ENCODE measurements around the gene SORCS2. TPM values are rescaled to one million over a fixed set of nuclear protein-coding genes. Genes with fewer than 3 reads are reported as not detected.
A peak's percentile ranks its signal among the peaks of the same experiment; 100 is the strongest.

Gene SORCS2
- total RNA-seq, 1 donor from 2014 or later: 7.2 TPM

- TF ChIP-seq, protein P1, sequence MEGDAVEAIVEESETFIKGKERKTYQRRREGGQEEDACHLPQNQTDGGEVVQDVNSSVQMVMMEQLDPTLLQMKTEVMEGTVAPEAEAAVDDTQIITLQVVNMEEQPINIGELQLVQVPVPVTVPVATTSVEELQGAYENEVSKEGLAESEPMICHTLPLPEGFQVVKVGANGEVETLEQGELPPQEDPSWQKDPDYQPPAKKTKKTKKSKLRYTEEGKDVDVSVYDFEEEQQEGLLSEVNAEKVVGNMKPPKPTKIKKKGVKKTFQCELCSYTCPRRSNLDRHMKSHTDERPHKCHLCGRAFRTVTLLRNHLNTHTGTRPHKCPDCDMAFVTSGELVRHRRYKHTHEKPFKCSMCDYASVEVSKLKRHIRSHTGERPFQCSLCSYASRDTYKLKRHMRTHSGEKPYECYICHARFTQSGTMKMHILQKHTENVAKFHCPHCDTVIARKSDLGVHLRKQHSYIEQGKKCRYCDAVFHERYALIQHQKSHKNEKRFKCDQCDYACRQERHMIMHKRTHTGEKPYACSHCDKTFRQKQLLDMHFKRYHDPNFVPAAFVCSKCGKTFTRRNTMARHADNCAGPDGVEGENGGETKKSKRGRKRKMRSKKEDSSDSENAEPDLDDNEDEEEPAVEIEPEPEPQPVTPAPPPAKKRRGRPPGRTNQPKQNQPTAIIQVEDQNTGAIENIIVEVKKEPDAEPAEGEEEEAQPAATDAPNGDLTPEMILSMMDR (IDR thresholded peaks at IDR 0.05): no peak
- Histone ChIP-seq H3K27ac (no peak overlapping the region), H3K4me1 (no peaks in the 10 kb centered on the region), H3K36me3 (no peaks in the 10 kb centered on the region), H3K4me3 (no peak overlapping the region), H3K27me3 (no peaks in the 10 kb centered on the region), H3K9me3 (no peaks in the 10 kb centered on the region)
- ATAC-seq (no peak), DNase-seq (no peak)
- intact Hi-C loops (cut with DNase I): no loop called here
Observed at GRCh38 chr4:7278981-7279380, 86.6 kb downstream of the SORCS2 start.

DNA sequence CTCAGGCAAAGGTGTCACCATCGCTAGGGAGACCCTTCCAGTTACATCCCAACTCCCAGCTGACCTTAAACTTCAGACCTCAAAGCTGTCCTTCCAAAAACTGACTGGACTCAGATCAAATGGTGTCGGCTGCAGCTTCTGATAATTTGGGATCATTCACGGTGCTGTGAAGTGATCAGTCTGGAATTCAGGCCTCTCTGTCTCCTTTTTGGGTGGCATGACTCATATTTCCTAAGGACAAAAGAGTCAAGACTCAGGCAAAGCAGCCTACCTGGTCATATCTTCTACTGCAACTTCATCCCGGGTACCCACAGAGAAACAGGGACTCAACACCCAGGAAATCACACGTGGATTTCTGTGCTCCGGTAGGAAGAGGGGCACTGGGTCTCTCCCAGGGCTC, 87.6 kb downstream of the SORCS2 start:
- ATAC-seq: no peak
- Histone ChIP-seq H3K4me1 (no peaks in the 10 kb centered on the region), H3K36me3 (no peaks in the 10 kb centered on the region), H3K27ac (no peak overlapping the region), H3K9me3 (no peaks in the 10 kb centered on the region), H3K4me3 (no peak overlapping the region), H3K27me3 (no peaks in the 10 kb centered on the region)
- TF ChIP-seq, protein P1 (IDR thresholded peaks at IDR 0.05): no peak
- intact Hi-C loops (cut with DNase I): no loop called here
- no peak for DNase-seq

GRCh38 chr4:7280926-7281690, 88.8 kb downstream of the SORCS2 start:
- intact Hi-C loops (cut with DNase I): no loop called here
- ATAC-seq (no peak), DNase-seq (no peak)

DNA sequence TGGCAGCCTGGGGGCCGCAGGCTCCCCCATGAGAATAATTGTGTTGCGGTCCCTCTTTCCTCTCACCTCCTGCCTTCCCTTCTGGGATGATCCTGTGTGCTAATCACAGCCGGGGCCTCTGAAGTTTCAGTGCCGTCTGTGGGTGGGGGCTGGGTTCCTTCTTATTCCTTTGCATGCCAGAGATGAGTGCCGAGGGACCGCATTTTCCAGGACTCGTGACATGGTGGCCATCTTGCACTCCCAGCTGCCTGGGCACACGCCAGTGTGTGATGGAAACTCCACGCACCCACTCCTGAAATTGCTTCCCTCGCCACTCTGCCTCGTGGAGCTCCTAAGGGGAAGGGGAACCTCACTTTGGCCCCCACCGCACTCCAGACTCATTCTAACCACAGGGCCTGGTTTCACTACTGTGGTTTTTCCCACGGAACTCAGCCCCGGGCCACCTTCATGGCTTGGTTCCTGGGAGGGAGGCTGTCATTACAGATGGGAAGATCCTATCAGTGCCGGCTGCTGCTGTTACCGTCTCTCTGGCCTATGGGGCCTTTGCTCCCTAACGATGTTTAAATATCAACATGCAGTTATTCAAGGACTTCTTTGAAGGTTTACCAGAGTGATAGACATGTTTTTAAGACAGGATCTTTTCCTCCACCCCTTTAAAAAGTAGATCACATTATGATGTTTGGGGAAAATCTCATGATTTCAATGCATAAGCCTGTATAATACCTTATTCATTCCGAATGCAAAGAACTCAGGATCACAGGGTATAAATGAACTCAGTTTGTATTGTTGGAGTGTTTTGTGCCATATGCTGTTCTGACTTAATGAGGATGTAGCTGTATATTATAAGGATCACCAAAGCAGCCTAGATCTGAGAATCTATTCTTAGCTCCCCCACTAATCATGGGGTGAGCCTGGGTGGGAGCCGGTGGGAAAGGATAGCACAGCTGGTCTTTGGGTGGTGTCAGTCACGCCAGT, 89.6 kb downstream of the SORCS2 start:
- H3K9me3 ChIP-seq: no peaks in the 10 kb centered on the region
- intact Hi-C loops (cut with DNase I): no loop called here

More at GRCh38 chr4:7280926-7281690, 88.8 kb downstream of the SORCS2 start:
- TF ChIP-seq, protein P1 (IDR thresholded peaks at IDR 0.05): no peak
- no peaks in the 10 kb centered on the region for H3K27me3 ChIP-seq
- no peaks in the 10 kb centered on the region for H3K36me3 ChIP-seq
- no peaks in the 10 kb centered on the region for H3K4me1 ChIP-seq
- H3K9me3 ChIP-seq: no peaks in the 10 kb centered on the region
- no peak overlapping the region for H3K27ac ChIP-seq
- no peak overlapping the region for H3K4me3 ChIP-seq

GRCh38 chr4:7282786-7283440, 90.6 kb downstream of the SORCS2 start:
- ATAC-seq (peak; percentile 34), DNase-seq (no peak)
- TF ChIP-seq, protein P1 (IDR thresholded peaks at IDR 0.05): no peak
- Histone ChIP-seq H3K27ac (no peak overlapping the region), H3K27me3 (no peaks in the 10 kb centered on the region), H3K36me3 (no peaks in the 10 kb centered on the region), H3K4me3 (no peak overlapping the region), H3K4me1 (no peaks in the 10 kb centered on the region), H3K9me3 (no peaks in the 10 kb centered on the region)
- intact Hi-C loops (cut with DNase I): no loop called here

More for the DNA sequence above, 89.6 kb downstream of the SORCS2 start:
- ATAC-seq (no peak), DNase-seq (no peak)
- TF ChIP-seq, protein P1 (IDR thresholded peaks at IDR 0.05): no peak
- H3K36me3 ChIP-seq: no peaks in the 10 kb centered on the region
- no peak overlapping the region for H3K27ac ChIP-seq
- no peak overlapping the region for H3K4me3 ChIP-seq
- H3K4me1 ChIP-seq: no peaks in the 10 kb centered on the region
- H3K27me3 ChIP-seq: no peaks in the 10 kb centered on the region
